ENCODE results near the gene KLHL42.
"Not testable (repeated sequence)": the region's sequence is repeated elsewhere in the genome, so short reads cannot be mapped to it uniquely, and the experiment has no call there.

The KLHL42 gene, protein sequence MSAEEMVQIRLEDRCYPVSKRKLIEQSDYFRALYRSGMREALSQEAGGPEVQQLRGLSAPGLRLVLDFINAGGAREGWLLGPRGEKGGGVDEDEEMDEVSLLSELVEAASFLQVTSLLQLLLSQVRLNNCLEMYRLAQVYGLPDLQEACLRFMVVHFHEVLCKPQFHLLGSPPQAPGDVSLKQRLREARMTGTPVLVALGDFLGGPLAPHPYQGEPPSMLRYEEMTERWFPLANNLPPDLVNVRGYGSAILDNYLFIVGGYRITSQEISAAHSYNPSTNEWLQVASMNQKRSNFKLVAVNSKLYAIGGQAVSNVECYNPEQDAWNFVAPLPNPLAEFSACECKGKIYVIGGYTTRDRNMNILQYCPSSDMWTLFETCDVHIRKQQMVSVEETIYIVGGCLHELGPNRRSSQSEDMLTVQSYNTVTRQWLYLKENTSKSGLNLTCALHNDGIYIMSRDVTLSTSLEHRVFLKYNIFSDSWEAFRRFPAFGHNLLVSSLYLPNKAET

DNA sequence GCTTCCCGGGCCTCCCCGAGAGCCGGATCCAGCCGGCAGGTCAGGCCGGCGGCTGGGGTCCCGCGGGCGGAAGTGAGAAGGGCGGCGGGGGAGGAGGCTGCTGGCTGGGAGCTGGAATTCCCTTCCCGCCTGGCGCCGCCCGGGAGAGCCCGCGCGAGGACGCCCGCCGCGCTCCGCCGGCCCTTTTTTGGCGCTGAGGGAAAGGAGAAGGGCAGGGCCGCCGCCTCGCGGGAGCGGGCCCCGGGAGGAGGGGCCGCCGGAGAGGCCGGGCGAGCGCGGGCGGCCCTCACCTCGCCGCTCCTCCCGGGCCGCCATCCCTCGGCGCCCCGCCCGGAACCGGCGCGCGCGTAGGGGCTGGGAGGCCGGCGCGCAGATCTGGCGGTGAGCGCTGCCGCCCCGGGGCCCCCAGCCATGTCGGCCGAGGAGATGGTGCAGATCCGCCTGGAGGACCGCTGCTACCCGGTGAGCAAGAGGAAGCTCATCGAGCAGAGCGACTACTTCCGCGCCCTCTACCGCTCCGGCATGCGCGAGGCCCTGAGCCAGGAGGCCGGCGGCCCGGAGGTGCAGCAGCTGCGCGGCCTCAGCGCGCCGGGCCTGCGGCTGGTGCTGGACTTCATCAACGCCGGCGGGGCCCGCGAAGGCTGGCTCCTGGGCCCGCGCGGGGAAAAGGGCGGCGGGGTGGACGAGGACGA, at the start of gene KLHL42, which contains the start of gene MANSC4:
Gene KLHL42, plus strand, starts transcription at position 314 of the 692 bp plus-strand sequence. Its CDS starts 98 bp downstream, at position 412.
Gene MANSC4, minus strand, starts transcription at position 317 of the 692 bp plus-strand sequence. CDS start 8,960 bp downstream, outside the sequence.
- DNase-seq, result peak; percentile 85

DNA sequence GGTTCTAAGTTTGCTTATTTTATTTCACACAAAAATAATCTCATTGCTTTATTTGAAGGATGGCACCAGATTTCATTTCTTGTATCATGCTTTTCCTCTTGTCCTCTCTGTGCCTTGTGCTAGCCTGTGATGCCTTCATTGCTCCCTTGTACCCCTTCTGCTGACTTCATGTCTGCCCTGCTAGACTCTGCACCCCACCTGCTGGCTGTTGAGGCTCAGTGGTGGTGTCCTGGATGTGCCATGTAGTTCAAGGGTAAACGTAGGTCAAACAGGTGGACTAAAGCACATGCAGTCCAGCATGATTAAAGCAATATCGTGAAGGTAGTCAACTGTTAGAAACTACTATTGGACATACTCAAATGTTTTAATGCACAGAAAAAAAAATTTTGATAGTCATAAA, 47.8 kb upstream of the KLHL42 start:
- DNase-seq, result no peak

DNA sequence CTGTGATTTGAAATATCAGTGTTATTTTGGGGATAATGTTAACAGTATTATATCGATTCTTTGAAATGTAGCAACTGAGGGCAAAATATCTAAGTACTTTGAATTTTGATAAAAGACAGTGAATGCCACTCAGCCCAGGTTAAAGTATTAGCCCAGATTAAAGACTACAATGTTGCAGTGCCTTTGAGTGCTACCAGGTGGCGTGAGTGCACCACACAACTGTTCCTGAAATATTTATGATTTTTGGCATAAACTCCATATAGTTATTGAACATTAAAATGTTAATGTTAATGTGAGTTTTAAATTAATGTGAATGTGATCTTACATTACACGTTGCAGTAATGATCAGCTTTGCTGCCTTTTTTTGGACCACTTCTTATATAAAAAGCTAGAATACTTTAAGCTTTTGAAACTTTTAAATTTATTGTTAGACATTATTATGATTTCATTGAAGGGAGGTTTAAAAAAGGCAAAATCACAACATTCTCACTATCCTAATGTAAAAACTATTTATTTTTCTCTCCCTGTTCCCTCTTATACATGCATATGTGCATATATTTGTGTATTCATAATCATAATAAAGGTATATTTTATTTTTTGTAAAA, 46.9 kb upstream of the KLHL42 start:
- peak; percentile 27 for DNase-seq

DNA sequence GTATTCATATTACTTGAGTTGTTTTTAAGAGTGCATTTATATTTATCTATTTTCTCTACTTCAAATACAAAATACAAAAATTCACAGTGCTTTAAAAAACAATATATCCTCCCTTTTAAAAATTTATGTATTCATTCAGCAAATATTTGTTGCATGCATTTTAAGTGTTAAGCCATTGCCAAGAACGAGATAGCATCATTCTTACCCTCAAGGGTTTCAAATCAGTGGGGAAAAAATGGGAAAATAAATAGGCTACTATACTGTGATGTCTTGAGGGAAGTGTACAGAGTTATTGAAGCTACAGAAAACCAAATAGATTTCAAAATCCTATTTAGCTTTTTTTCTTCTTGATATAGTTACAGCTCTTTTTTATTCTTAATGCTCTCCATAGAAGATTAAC, 46.2 kb upstream of the KLHL42 start:
- DNase-seq, result no peak

DNA sequence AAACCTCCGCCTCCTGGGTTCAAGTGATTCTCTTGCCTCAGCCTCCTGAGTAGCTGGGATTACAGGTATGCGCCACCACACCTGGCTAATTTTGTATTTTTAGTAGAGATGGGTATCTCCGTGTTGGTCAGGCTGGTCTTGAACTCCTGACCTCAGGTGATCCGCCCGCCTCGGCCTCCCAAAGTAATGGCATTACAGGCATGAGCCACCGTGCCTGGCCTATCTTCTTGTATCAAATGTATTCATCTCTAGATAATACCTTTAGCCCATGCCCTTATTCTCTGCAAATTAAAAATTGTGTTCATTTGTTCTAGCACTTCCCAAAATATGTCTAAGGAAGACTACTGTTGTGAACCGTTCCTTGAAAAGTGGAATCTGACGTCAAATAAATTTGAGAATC, 45.7 kb upstream of the KLHL42 start:
- not testable (repeated sequence) for DNase-seq

DNA sequence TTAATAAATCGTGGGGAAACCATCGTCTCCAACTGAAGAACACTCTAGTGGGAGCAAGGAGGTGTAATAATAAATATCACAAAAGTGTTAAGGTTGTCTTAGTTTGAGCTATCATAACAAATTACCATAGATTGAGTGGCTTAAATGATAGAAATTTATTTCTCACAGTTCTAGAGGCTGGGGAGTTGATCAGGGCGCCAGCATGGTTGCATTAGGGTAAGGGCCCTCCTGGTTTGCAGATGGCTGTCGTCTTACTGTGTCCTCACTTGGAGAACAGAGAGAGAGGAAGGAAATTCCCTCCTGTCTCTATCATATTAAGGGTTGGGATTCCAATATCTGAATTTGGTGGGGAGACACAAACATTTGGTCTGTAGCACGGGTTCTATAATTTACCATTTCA, 36.4 kb upstream of the KLHL42 start:
- DNase-seq, result no peak

DNA sequence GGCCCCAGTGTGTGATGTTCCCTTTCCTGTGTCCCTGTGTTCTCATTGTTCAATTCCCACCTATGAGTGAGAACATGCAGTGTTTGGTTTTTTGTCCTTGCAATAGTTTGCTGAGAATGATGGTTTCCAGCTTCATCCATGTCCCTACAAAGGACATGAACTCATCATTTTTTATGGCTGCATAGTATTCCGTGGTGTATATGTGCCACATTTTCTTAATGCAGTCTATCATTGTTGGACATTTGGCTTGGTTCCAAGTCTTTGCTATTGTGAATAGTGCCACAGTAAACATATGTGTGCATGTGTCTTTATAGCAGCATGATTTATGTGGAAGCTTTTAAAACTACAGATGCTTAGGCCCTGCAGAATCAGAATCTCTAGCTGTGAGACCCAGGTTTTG, 34.3 kb upstream of the KLHL42 start:
- not testable (repeated sequence) for DNase-seq

DNA sequence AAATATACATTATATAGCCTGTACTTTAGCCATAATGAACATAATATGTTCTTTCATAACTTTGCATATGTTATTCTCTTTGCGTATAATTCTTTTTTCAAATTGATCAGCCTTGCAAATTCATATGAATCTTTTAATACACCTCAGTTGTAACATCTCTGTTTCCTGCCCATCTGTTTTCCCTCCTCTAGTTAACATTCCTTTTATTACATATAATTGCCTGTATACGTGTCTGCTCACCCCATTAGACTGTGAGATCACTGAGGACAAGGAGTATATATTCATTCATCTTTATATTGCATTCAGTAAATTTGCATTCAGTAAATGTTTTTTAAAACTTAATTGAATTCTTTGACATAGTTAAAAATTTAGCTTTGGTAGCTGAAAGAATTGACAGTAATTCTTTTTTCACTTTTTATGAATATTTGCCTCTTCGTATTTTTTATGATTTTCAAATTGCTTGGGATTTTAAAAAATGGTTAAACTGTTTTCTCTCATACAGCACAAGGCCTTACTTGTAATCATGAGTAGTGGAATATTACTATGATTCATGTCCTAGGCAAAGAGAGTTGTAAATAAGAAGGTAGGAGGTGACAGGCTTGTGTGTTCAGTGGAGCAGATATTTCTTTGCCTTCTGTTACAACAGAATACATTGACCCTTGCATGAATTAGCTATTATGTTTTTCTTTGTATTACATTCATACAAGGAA, 32.8 kb upstream of the KLHL42 start:
- DNase-seq, result no peak

DNA sequence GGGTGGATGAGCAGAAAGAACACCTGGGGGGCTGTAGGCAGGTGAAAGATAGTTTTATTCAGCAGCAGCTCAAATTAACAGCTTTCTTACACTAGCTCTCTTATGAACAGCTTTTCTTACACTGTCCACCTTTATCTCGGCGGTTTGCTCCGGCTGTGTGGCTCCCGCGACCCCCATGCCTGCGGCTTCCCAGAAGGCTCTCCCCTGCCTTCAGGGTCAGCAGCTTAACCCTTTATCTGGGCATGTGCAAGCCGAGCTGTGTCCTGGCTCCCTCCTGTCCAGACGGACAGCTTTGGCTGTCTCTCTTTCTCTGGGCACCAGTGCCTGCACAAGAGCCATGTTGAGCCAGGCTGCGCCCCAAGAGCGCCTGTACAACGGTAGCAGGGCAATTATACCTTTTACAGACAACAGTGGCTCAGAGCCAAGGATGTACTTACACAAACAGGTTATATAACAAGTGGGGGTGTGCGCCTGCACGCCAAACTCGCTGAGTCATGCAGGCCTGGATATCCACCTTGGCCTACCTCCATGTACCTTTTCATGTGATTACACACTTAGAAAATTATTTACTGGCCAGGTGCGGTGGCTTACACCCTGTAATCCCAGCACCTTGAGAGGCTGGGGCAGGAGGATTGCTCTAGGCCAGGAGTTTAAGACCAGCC, 28.5 kb upstream of the KLHL42 start:
- DNase-seq, result no peak

DNA sequence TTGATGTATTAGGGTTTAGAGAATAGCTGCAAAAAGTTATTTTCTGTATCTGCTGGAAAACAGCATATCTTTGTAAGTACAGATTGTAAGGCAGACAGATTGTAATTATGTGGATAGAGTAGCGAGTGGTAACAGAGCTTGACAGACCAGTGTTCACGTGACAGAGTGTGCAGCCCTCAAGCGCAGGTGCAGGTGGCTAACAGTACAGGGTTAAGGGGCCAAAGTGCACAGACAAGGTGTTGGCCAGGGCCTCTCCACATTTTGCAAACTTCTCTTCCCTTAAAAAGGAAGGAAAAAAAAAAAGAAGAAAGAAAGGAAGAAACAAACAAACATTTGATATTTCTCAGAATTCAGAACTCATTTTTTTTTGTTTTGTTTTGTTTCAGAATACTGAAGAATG, 25.2 kb upstream of the KLHL42 start:
- DNase-seq, result no peak

DNA sequence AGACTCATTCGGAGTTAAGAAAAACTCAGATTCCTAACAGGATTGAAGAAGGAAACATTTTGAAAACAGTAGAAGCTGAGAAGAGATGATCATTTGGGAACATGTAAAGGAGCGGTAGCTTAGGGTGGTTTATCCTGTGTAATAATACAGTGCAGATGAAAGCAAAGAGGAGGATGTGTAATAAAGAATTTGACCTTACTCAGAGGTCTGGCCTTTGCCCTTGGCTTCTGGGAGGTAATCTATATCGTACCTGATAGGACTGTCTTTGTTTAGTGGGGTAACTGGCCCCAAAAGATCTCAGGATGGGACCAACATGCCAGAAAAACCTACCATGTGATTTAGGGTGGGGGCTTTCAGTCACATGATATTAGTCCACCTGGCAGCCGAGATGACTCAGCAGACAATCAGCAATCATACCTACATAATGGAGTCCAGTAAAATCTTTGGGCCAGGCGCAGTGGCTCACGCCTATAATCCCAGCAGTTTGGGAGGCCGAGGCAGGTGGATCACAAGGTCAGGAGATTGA, 23.3 kb upstream of the KLHL42 start:
- no peak for DNase-seq

DNA sequence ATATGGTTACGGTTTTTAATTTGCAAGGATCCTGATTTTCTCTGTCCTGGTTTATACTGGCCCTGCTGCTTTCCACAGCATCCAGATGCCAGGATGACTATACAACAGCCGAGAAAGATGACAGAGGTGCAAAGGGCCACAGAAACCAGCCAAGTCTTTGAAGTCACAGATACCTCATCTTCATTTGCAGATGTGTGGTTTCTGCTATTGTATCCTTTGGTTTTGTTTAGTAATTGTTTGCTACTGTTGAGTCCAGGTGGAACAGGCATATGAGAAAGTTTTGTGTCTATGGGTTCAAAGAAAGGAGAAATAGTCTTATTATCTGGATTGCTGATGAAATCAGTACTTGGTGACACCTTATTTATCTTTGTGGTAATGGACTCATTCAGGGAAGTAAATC, 17.3 kb upstream of the KLHL42 start:
- DNase-seq, result no peak

DNA sequence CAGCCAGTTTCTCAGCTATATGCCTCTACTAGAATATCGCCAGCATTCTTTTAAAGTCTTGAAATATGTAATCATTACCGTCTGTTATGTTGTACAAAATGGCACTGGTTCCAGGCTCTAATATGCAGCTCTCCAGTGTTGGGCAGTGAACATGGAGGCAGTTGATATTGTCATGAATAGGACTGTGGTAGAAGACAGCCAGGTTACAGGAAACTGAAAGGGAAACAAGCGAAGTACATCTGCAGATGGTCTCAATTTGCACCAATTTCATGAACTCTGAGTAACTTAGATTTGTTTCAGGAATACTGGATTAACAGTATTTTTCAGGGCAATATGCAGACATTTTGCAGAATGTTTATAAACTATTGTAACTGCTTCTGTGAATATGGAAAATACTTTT, 13.4 kb upstream of the KLHL42 start:
- DNase-seq, result no peak

DNA sequence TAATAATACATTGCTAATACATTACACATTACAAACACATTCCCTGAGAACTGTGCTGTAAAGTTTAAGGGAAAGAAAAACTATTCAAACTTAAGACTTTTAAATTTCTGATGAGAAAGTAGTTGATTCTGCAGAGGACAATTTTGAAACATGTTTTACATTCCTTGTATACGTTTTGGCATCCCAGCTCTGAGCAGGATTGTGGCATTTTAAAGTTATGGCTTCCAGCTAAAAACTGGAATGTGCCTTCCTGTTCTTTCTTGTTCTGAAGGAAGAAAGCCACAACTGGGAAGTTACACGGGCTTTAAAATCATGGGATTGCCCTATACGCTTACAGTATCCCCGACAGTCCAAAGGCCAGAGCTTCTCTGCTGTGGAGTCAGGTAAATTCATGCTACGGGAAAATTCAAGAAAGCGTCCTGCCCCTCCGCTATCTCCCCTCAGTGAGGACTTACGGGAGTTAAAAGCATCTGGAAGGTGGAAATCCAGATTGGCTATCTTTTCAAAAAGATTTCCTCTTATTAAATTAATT, 10.8 kb upstream of the KLHL42 start:
- DNase-seq, result no peak

DNA sequence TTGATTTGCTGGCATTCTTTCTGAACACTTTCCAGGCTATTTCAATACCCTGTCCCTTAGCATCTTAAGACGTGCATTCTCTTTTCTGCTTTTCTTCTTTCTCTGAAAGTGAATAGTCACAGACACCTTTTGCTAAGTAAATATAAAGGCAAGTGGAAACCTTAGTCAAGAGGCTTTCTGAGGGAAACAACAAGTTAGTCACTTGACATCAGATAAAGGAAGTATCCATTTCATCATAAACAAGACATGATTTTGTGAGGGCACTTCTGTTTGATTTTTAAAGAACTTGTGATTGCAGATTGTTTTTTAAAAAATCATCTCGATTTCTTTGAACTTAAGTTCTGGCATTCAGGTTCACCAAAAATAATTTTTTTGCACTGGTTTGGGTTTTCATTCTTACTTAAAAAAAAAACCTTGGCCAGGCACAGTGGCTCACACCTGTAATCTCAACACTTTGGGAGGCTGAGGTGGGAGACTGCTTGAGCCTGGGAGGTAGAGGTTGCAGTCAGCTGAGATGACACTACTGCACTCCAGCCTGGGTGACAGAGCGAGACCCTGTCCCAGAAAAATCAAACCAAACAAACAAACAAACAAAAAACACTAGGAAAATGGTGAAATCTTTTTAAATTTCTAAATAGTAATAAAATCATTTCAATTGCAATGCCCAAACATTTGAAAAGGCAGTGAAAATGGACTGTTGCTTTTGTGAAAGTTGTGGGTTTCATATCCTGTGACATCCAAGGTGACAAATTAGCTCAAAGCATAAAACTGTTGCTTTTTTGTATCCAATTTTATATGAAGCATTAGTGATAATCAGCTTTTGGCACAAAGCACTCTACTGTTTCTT, 8.3 kb upstream of the KLHL42 start:
- no peak for DNase-seq

DNA sequence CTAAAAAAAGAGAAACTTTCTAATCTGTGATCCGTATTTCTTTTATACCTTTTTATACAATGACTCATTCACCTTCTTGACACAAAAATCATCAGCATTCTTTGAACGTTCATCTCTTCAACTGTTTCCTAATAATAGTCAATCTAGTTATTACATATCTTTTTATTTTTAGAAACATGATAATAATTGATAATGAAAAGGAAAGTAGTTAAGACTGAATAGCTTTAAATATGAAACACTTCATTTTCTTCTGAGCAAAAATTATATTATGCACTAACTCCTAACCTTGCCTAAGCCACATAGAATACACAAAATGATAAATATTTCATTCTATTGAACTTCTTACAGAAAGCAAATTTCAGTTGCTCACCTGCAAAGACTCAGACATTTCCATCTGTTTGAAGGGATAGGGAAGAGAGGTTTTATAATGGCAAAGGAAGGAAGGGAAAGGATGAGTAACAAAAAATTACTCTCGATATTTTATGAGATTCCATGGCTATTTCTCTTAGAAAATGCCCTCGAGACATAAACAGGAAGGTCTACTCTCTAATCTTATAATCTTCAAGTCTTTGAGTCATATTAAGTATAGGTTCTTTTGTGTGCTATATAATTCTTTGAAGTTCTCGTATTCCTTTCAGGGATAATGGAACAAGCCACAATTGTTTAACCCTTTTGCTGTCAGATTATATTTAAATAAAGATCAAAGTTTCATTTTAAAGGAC, 7.5 kb upstream of the KLHL42 start:
- DNase-seq, result no peak

DNA sequence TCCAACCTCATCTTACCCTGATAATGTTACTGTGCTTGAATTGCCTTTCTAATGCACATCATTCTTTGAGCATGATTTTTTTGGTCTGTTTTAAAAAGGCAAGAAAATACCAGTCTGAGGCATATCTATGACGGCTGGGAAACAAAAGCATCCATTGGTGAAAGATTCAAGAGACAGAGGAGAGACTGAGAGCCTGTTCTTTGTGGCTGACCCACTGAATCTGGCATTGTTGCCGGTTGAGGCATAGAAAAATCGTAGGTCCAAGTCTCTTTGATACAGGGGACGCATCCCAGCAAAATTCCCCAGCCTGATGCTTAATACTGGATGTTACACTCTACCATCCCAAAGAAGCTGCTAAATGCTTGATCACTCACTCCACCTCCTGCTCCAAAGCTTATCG, 2.9 kb upstream of the KLHL42 start:
- DNase-seq, result no peak

DNA sequence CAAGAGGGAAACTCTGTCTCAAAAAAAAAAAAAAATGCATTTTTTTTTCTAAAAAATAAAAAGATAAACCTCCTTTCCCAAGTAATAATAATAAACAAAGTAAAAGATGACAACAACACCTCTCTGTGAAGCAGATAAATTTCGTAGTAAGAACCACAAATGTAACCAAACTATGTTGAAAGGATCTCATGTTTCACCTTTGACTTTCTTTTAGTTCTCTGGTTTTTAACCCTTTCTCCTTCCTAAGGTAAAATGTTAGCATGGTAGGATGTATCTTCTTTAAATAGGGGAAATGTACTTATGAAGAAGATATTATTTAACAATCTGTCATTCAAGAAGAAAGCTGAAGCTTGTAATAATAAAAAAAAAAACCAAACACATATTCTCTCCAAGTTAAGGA, 1.8 kb upstream of the KLHL42 start:
- no peak for DNase-seq

DNA sequence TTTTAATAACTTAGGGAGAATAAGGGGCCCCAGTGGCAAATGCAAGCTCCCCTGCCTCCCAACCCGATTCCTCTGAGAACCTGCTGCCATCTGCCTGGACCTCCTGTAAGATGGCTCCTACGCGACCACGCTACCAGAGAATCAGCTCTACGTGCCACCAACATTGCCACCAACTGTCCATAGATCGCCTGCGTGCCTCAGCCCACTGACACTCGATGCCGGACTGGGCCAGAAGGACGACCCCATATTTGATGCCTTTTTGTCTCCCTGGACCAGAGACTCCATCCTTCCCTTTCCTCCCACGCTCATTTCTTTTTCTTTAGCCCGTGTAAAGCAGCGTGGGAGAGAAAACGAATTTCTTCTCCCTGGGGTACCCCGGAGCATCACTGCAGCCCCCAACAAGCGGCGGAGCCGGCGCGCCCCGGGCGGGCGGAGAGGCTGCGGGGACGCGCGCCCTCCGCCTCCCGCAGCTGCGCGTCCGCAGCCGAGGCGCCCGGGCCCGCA, 565 bp upstream of the KLHL42 start:
- no peak for DNase-seq
